Measurements from ENCODE around the gene CXorf51B.
"Not testable (repeated sequence)": the region's sequence is repeated elsewhere in the genome, so short reads cannot be mapped to it uniquely, and the experiment has no call there.

CXorf51B gene

GRCh38 chrX:146809471-146809870, at the start of gene CXorf51B:
CXorf51B (plus strand) TSS chrX:146809771; CDS start chrX:146809792, 21 bp downstream.
- DNase-seq, result not testable (repeated sequence)

- not testable (repeated sequence) for DNase-seq
These were observed 5.1 kb downstream of the CXorf51B start, which contains the start of gene CXorf51A for GRCh38 chrX:146814644-146815043. CXorf51A (minus strand) TSS chrX:146814744; CDS start chrX:146814723, 21 bp downstream.

- no peak for DNase-seq
These were observed 22.4 kb downstream of the CXorf51B start for GRCh38 chrX:146831994-146832393.

GRCh38 chrX:146854281-146854680, 44.7 kb downstream of the CXorf51B start:
- DNase-seq, result no peak

All from DMS53 (cell line).